Erythroblast (primary cell): ENCODE results near the gene P2RX5.

Source experiments
- GATA1 ChIP-seq: IDR thresholded peaks from 2 replicates; pipeline ENCODE4 v1.6.1; 2011; ENCODE audit warnings: low read depth, mild to moderate bottlenecking, control low read depth, low read length, moderate library complexity
- POLR2A ChIP-seq: IDR thresholded peaks from 2 replicates; pipeline ENCODE4 v1.6.1; 2011; ENCODE audit warnings: mild to moderate bottlenecking, low read length

- TF ChIP-seq POLR2A (no peak), GATA1 (no peak)
Observed at GRCh38 chr17:3632287-3632686, 63.7 kb downstream of the P2RX5 start.
